Measurements from ENCODE around the gene FILIP1L.
A peak's percentile ranks its signal among the peaks of the same experiment; 100 is the strongest.
"Not testable (repeated sequence)": the region's sequence is repeated elsewhere in the genome, so short reads cannot be mapped to it uniquely, and the experiment has no call there.

Gene FILIP1L

DNA sequence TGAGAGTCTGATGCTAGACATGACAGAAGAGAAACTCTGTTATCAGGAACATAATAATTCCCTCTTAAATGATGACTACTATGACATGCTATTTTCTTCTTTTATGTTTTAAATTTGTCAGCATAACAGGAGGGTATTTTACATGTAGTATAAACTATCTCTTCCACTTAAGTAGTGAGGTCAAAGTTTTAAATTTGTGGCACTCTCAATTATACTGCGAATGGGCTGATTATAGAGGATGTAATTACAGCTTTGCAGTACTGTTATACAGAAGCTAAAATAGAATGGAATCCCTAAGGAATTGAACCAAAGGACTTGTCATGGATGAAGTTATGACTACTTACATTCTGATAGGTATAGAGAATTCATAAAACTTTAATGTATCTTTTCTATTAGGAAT is 262.3 kb downstream of the FILIP1L start:
- no peak for DNase-seq

DNA sequence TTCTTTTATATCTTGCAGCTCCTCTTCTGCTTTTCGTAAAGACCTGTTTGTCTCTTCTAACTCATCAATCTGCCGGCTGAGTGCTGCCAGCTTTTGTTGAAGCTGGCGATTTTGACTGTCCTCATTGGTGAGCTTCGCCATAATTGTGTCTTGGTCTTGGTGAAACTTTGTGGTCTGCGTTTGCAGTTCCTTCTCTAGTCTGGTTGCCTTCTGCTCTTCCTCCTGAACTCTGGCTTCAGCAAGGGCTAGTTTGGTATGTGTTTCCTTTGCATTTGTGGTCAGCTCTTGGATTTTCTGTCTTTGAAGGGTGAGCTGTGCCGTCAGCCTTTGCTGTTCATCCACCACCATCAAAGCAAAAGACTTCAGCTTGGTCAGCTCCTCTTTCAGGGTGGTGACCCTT is 263.7 kb downstream of the FILIP1L start:
- DNase-seq, result no peak

DNA sequence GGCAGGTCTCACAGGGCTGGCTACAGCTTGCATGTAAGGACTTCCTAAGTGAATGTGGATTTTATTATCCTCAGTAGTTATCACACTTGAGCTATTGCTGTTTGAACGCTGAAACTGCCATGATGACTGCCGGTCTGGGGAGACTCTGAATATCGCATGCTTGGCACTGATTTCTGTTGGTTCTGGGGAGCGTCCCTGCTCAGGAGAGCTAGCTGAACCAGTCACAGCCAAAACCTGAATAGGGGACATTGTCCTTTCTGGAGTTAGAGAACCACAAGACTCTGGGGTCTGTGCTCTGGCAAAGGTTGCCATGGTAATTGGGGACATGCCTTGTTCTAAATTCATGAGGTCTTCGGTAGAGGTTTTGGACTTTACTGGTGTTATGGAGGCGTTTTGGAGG is 265.9 kb downstream of the FILIP1L start:
- no peak for DNase-seq

DNA sequence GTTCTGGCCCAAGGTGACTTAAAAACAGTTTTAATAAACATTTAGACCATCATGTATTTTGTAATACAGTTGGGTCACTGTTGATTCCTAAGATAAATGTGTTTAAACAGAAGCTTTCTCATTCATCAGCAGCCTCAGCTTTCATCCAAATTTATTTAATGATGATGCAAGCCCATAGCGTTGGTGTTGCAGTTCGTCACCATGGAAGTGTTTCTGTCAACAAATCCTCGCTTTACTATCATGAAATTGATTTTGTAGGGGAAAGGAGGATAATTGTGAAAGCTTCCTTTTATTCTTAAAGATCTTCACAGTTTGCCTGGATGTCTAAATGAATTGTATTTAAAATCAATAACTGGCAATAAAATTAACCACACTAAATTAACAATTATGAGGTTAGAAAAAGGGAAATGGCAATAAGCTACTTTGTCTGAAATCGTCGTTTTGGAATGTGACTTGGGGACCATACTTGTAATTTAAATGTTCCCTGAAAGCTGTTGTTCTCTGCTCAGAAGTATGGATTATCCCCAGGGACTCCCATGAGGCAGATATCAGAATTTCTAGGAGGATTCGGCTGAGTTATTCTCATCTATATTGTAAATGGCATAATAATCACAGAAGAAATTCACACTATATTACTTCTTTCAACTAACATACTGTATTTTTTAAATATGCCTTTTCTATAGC is 267.7 kb downstream of the FILIP1L start:
- no peak for DNase-seq

DNA sequence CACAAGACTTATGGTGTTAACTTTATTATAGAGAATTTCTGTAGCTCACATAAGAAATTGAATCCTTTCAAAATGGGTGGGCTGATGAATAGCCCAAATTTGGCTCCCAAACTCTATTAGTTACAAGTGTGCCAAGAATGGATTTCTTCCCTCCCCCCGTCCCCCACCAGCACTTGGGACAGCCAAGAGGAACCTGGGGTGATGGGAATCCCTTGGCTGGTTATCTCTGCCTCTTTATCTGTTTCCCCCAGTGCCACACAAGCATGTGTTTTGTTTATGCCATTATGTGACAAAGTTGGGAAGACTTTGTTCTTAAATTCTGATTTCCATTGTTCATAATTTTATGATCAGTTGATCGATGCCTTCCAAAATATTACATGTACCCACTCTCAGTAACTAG is 268.3 kb downstream of the FILIP1L start:
- no peak for DNase-seq

DNA sequence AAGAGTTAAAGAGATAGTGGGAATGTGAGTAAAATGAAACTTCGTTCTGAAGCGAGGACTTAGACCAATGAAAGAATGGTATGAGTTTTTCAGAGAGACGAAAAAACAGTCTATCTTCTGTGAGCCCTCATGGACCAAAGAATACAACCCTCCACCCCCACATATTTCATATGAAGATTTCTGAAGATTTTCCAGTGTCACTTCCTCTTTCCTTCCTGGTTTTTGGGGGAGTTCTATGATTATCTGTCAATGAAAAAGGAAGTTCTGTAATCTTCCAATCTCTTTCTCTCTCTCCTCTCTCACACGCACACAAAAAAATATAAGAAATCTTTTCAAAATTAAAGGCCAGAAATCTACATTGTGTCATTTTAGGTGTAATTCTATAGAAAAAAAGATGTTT is 269.0 kb downstream of the FILIP1L start:
- DNase-seq, result no peak

DNA sequence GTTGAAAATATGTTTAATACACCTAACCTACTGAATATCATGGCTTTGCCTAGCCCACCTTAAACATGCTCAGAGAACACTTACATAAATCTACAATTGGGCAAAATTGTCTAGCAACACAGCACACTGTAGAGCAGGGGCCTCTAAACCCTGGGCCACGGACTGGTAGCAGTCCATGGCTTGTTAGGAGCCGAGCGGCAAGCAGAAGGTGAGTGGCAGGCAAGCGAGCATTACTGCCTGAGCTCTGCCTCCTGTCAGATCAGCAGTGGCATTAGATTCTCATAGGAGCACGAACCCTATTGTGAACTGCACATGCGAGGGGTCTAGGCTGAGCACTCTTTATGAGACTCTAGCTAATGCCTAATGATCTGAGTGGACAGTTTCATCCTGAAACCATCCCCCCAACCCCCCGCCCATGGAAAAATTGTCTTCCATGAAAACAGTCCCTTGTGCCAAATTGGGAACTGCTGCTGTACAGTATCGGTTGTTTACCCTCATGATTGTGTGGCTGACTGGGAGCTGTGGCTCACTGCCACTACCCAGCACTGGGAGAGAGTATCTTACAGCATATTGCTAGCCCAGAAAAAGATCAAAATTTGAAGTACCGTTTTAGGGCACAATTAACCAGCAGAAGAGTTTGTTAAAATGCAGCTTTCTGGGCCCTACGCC is 270.6 kb downstream of the FILIP1L start:
- peak in 1 of 56 donors; percentile 8 for DNase-seq

DNA sequence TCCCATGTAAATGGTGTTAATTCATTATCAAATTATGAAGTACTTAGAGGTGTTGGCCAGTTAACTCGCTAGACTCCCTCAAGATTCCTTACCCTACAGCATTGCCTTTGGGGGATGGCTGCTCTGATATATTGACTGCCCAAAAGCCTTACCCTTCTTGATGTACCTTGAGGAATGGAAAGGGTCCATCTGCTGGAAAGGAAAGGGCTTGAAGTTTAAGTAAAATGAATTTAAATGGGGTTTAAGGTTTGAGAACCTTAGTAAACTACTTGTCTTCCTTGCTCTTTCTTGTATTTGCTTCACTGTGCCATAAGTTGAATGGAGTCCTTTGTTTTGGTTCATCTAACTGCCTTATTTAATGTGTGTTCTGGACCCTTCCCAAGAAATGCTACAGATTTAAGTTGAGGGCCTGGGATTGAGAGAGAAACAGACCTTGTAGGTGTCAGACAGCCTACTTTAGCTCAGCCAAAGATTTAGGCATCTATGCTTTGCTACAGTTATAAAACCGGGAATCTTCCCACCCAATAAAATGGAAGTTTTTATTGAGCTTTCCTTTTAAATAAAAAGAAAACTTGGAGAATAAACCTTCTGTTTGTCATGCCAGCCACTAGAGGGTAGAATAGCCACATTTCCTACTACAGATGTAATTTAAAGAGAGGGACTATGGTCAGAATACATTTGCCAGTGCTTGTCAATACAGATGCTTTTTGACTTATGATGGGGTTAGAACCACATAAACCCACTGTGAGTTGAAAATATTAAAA is 271.3 kb downstream of the FILIP1L start:
- DNase-seq, result no peak

DNA sequence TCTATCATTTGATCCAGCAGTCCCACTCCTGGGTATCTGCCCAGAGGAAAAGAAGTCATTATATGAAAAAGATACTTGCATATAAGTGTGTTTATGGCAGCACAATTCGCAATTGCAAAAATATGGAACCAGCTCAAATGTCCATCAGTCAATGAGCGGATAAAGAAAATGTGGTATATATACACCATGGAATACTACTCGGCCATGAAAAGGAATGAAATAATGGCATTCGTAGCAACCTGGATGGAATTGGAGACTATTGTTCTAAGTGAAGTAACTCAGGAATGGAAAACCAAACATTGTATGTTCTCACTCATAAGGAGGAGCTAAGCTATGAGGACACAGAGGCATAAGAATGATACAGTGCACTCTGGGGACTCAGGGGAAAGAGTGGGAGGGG is 272.4 kb downstream of the FILIP1L start:
- DNase-seq, result not testable (repeated sequence)

DNA sequence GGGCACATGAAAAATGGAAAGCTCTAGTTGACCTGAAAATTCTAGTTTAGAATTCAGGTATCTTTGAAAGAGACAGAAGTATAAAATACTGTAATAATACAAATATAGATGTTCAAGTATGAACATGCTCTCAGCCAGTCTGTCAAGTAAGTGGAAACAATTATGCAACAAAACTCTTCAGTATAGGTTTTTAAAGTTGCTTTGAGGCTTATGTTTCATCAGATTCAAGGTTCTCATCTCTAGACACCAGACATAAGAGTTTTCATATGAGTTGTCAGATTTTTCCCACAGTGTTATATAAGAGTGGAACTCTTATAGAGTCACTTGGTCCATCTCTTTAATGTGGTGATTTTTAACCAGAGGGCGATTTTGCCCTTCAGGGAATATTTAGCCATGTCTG is 274.7 kb downstream of the FILIP1L start:
- no peak for DNase-seq

DNA sequence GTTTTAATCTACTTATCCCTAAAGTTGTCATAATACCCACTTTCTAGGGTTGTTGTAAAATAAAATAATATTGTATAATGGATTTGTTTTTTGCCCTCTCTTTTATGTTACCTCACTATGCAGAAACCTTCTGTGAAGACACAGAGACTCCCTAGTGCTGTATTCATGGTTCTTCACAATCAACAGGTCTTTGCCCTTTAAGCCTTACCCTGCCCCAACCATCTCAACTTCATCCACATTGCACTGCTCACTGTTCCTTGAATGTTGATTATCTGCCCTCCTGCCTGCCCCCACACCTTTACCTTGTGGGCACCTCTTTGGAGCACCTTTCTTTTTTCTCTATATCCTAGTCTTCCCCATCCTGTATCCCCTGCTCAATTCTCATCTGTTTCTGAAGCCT is 275.5 kb downstream of the FILIP1L start:
- no peak for DNase-seq

DNA sequence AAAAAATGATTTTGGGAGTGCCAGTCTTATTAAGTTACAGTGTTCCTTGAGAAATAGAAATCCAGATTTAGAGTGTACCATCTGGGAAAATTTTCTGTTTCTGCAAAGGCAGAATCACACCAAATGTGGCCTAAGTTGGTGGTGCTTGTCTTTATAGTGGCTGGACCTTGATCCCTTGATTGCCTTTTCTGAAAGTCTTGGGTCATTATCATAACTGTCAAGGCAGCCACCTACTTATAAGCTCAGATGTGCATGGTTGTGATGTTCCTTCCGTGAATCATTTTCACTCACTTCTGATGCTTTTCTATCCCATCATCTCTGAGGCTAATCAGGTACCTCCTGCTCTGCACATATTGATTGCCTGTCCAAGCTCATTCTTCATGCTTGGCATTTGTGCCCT is 276.6 kb downstream of the FILIP1L start:
- DNase-seq, result no peak

DNA sequence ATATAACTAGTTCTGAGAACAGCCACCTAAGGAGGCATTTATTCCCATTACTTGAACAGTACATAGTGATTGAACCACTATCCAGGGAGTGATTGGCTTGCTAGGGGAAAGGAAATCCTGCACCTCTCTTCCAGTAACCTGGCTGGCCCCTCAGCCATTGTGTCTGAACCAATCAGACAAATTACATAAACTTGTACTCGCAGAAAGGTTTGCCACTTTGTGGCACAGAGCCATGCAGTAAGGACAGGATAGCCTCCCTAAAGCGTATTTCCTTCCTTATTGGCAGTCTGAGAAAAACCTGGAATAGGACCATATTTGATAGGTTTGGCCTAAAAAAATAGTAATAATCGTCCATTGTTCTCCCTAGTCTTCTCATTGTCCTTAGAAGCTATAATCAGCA is 277.6 kb downstream of the FILIP1L start:
- no peak for DNase-seq

DNA sequence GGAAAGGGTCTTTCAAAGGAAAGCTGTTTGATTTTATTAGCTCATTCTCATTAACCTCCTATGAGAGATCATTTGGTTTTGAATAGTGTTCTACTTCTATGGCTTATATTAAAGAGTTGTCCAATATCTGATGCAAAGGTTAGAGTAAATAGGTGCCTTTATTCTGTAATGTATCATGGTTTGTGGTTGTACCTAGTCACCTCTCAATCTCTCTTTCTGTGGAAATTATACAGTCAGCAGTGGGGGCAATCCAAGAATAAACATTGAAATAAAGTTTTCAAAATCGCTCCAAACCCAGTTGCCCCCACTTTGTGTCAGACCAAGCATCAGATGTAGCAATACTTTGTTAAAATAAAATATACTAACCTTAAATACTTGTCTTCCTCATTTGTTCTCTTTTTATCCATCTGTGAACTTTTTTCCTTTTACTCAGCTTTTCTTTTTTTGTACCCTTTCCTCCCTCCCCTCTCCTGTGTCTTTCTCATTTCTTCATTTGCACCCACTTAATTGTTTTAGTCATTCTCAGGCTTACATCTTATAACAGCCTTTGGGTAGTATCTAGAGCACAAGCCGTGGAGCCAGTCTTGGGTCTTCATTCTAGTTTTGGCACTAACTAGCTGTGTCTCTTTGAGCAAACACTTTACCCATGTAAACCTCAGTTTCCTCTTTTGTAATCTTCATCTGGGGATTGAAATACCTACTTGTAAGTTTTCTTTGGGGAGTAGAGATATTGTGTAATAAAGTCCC is 279.9 kb downstream of the FILIP1L start:
- no peak for DNase-seq

DNA sequence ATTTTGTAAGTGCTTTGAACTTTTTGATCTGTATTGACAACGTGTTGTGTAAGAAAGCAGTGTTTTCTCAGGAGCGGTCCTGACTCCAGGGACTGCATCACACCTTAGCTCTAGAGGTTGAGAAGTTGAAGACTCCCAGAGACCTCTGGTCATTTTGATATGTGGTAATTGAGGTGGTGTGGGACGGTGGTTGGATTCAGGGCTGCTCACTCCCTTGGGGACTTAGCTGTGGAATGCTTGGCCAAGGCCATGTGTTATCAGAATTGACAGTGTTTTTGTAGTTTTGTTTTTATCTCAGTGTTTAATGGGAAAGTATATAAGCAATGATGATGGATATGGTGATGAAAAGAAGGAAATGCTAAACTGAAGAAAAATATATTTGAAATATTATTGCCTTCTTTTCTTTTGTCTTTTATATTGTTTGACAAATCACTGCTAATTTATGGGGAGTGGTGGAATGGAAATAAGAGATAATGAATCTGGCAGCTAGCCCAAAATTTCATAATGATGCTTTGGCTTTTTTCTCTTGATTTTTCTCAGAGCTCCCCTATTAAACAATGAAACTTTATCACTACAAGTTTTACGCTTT is 280.6 kb downstream of the FILIP1L start:
- DNase-seq, result no peak

DNA sequence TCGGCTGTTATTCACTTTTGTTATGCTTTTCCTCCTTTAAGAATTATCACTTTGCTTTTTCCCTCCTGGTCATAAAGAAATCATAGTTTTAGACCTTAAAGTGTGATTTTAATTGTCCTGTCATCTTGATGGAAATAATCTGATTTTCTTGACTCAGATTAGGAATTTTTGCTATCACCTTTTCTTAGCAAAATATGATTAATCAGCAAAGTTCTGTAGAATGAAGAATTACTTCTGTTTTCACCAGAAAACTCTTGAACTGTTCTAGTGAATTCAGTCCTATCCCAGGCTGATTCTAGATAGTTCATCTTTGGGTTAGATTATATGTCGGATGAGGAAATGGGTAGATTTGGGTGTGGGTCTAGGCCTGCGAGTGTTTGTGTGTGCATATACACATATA is 284.5 kb downstream of the FILIP1L start:
- DNase-seq, result no peak

DNA sequence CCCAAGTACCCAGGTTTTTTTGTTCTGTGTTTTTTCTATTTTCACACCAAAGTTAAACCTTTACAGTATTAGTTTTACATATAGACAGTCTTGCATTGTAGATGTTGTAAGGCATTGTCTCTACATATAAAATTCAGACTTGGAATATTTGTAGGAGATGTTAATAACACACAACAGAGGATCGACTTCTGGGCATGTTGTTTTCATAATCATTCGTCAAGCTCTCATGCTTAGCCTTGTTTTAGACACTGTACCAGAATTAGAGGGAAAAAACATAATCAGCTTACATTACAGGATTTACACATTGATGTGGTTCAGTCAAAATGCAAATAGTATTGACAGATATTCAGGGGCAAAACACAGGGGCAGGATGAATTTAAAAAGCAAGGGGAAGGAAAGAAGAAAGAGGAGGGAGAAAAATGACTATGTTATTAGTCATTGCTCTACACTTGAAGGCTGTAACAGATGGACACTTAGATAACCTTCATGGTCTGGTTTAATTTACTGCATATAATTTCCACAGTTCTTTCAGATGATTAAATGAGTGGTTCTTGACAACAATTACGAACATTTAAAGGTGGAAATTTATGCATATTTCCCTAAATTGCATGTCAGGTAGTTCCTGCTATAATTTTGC is 289.2 kb downstream of the FILIP1L start:
- DNase-seq, result no peak

DNA sequence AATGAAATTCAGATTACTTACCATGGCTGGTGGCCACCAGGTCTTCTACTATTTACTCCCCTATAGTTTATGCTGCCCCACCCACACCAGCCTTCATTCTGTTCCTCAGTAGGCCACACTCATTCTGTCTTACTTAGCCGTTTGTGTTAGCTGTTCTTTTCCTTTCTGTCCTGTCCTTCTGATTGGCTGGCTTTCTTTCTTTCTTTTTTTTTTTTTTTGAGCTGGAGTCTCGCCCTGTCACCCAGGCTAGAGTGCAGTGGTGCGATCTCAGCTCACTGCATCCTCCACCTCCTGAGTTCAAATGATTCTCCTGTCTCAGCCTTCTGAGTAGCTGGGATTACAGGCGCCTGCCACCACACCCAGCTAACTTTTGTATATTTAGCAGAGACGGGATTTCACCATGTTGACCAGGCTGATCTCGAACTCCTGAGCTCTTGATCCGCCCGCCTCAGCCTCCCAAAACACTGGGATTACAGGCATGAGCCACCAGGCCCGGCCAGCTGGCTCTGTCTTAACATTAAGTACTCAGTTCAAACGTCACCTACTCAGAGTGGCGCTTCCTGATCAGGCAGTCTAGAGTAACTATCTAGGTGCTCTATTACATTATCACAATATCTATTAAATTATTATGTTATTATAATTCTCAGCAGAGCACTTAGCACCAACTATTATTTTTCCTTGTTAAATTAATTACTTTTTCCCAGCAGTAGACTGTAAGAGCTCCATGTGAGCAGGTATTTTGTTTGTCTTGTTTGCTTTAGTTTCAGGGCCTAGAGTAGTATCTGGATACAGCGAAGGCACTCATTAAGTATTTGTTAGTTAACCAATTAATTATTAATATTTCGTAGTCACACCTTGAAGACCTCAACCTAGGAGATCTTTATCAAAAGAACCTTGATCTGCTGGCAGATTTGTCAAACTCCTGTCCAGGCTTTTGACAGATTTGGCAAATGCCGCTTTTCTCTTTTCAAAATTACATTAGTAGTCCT is 290.3 kb downstream of the FILIP1L start:
- no peak for DNase-seq

DNA sequence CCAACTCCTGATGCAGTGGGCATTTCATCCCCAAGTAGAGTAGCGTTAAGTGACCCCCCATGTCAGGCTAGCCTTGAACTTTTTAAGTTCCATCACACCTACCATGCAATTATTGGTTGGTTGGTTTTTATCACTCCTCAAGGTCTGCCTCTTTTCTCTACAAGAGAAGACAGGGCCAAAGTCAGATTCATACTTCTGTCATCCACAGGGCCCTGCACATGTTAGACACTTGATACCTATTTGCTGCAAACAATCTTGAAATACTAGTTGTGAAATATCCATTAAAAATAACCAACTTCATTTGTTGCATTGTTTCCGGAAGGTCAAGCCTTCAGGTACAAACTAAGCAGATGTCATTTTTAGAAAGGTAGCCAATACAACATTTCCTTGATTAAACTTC is 295.5 kb downstream of the FILIP1L start:
- no peak for DNase-seq

All from amygdala (tissue), 56 donors.